ENCODE measurements around the gene PABPC3.

The PABPC3 gene

GRCh38 chr13:25068810-25069209 lies 27.1 kb upstream of the PABPC3 start:
- Histone ChIP-seq H3K27ac (no peak overlapping the region), H3K4me3 (no peak overlapping the region), H3K36me3 (no peaks in the 10 kb centered on the region), H3K27me3 (peaks cover 0 to 12% of the 10 kb centered on the region in 2 donors), H3K9me3 (no peaks in the 10 kb centered on the region), H3K4me1 (no peaks in the 10 kb centered on the region)
- intact Hi-C loops (cut with DNase I; ENCODE audit: low total_unique reads), result no loop called here
- TF ChIP-seq CTCF (IDR thresholded peaks at IDR 0.05), result no peak
- no peak for DNase-seq

GRCh38 chr13:25069236-25069635 lies 26.7 kb upstream of the PABPC3 start:
- H3K4me1 ChIP-seq, result no peaks in the 10 kb centered on the region
- peaks cover 0 to 12% of the 10 kb centered on the region in 2 donors for H3K27me3 ChIP-seq
- no peak for TF ChIP-seq CTCF (IDR thresholded peaks at IDR 0.05)
- intact Hi-C loops (cut with DNase I; ENCODE audit: low total_unique reads), result no loop called here
- H3K9me3 ChIP-seq, result no peaks in the 10 kb centered on the region
- no peak overlapping the region for H3K27ac ChIP-seq
- H3K4me3 ChIP-seq, result no peak overlapping the region
- no peak for DNase-seq
- H3K36me3 ChIP-seq, result no peaks in the 10 kb centered on the region

- intact Hi-C loops (cut with DNase I; ENCODE audit: low total_unique reads), result no loop called here
- DNase-seq, result no peak
Measured at GRCh38 chr13:25069911-25070310, 26.0 kb upstream of the PABPC3 start.

GRCh38 chr13:25080773-25081172 lies 15.2 kb upstream of the PABPC3 start:
- intact Hi-C loops (cut with DNase I; ENCODE audit: low total_unique reads), result no loop called here
- Histone ChIP-seq H3K4me3 (no peak overlapping the region), H3K36me3 (no peaks in the 10 kb centered on the region), H3K9me3 (no peaks in the 10 kb centered on the region), H3K4me1 (no peaks in the 10 kb centered on the region), H3K27me3 (no peaks in the 10 kb centered on the region), H3K27ac (no peak overlapping the region)
- DNase-seq, result no peak
- TF ChIP-seq CTCF (IDR thresholded peaks at IDR 0.05), result no peak

More at GRCh38 chr13:25069911-25070310, 26.0 kb upstream of the PABPC3 start:
- Histone ChIP-seq H3K27ac (no peak overlapping the region), H3K36me3 (no peaks in the 10 kb centered on the region), H3K9me3 (no peaks in the 10 kb centered on the region), H3K27me3 (peaks cover 0 to 12% of the 10 kb centered on the region in 2 donors), H3K4me3 (no peak overlapping the region), H3K4me1 (no peaks in the 10 kb centered on the region)
- TF ChIP-seq CTCF (IDR thresholded peaks at IDR 0.05), result no peak

- H3K27me3 ChIP-seq, result no peaks in the 10 kb centered on the region
- no peak overlapping the region for H3K4me3 ChIP-seq
- DNase-seq, result no peak
- no peak for TF ChIP-seq CTCF (IDR thresholded peaks at IDR 0.05)
- H3K9me3 ChIP-seq, result no peaks in the 10 kb centered on the region
- intact Hi-C loops (cut with DNase I; ENCODE audit: low total_unique reads), result no loop called here
- no peaks in the 10 kb centered on the region for H3K36me3 ChIP-seq
- H3K27ac ChIP-seq, result no peak overlapping the region
- no peaks in the 10 kb centered on the region for H3K4me1 ChIP-seq
Measured at GRCh38 chr13:25084096-25084495, 11.8 kb upstream of the PABPC3 start.

GRCh38 chr13:25085125-25085742 lies 10.7 kb upstream of the PABPC3 start:
- H3K4me1 ChIP-seq, result no peaks in the 10 kb centered on the region
- H3K27me3 ChIP-seq, result no peaks in the 10 kb centered on the region
- no peak overlapping the region for H3K4me3 ChIP-seq
- intact Hi-C loops (cut with DNase I; ENCODE audit: low total_unique reads), result no loop called here
- TF ChIP-seq CTCF (IDR thresholded peaks at IDR 0.05), result peak in 1 of 2 experiments; percentile 6
- no peak for DNase-seq
- H3K27ac ChIP-seq, result no peak overlapping the region
- no peaks in the 10 kb centered on the region for H3K36me3 ChIP-seq
- H3K9me3 ChIP-seq, result no peaks in the 10 kb centered on the region

Measured in tibial artery (tissue), 4 donors.